Measurements from ENCODE around the gene POLR2J2.
"Not testable (repeated sequence)": the region's sequence is repeated elsewhere in the genome, so short reads cannot be mapped to it uniquely, and the experiment has no call there.

DNA sequence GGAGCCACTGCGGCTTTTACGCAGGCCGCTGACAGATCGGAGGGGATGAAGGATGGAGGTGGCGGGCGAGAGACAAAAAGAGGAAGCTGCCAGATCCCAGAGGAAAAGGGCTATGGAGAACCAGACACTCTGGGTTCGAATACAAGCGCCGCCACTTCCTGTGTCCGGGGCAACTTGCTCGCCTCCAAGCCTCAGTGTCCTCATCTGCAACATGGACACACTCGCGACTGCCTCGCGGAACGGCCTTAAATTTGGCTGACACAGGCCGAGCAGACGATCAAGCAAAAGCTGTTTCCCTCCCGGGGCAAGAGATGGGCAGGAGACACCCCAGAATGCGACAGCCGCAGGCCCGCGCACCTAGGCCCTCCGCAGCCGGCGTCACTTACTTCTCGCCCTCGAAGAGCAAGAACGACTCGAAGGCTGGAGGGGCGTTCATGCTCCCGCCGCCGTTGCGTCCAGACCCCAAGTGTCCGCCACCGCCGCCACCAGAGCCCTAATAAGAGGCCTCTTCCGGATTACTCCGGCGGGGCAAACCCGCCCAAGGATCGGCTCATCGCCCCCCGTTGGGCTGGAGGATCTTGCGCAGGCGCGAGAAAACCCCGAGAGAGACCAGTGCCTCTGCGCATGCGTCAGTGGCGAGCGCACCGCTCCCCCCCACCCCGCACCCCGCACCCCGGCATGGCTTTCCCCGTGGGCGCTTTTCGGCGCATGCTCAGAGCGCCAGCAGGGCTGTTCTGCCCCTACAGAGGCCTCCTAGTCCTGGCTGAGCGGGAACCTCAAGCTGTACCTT, at the start of gene POLR2J2:
- TF ChIP-seq TAF1 (IDR thresholded peaks at IDR 0.05; ENCODE audit: borderline replicate concordance, low read depth, low read length); FOXM1 (IDR thresholded peaks at IDR 0.05; ENCODE audit: low read depth); MXI1 (IDR thresholded peaks at IDR 0.05; ENCODE audit: low read depth, low read length); SIN3A (IDR thresholded peaks at IDR 0.05; ENCODE audit: borderline replicate concordance, low read depth, low read length); YY1 (IDR thresholded peaks at IDR 0.05; ENCODE audit: low read depth): not testable (repeated sequence)
- TF ChIP-seq, protein P1, sequence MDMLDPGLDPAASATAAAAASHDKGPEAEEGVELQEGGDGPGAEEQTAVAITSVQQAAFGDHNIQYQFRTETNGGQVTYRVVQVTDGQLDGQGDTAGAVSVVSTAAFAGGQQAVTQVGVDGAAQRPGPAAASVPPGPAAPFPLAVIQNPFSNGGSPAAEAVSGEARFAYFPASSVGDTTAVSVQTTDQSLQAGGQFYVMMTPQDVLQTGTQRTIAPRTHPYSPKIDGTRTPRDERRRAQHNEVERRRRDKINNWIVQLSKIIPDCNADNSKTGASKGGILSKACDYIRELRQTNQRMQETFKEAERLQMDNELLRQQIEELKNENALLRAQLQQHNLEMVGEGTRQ (IDR thresholded peaks at IDR 0.05; ENCODE audit: borderline replicate concordance, low read depth, low read length): not testable (repeated sequence)
- TF ChIP-seq, protein P2, sequence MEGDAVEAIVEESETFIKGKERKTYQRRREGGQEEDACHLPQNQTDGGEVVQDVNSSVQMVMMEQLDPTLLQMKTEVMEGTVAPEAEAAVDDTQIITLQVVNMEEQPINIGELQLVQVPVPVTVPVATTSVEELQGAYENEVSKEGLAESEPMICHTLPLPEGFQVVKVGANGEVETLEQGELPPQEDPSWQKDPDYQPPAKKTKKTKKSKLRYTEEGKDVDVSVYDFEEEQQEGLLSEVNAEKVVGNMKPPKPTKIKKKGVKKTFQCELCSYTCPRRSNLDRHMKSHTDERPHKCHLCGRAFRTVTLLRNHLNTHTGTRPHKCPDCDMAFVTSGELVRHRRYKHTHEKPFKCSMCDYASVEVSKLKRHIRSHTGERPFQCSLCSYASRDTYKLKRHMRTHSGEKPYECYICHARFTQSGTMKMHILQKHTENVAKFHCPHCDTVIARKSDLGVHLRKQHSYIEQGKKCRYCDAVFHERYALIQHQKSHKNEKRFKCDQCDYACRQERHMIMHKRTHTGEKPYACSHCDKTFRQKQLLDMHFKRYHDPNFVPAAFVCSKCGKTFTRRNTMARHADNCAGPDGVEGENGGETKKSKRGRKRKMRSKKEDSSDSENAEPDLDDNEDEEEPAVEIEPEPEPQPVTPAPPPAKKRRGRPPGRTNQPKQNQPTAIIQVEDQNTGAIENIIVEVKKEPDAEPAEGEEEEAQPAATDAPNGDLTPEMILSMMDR (IDR thresholded peaks at IDR 0.05): not testable (repeated sequence)

Data from SK-N-SH (cell line).